ENCODE results near the gene SOCS1. TPM values are rescaled to one million over a fixed set of nuclear protein-coding genes. Genes with fewer than 3 reads are reported as not detected.

Gene SOCS1
- total RNA-seq, 2 experiments from 2014 or later, result 23.4 to 47.1 TPM

DNA sequence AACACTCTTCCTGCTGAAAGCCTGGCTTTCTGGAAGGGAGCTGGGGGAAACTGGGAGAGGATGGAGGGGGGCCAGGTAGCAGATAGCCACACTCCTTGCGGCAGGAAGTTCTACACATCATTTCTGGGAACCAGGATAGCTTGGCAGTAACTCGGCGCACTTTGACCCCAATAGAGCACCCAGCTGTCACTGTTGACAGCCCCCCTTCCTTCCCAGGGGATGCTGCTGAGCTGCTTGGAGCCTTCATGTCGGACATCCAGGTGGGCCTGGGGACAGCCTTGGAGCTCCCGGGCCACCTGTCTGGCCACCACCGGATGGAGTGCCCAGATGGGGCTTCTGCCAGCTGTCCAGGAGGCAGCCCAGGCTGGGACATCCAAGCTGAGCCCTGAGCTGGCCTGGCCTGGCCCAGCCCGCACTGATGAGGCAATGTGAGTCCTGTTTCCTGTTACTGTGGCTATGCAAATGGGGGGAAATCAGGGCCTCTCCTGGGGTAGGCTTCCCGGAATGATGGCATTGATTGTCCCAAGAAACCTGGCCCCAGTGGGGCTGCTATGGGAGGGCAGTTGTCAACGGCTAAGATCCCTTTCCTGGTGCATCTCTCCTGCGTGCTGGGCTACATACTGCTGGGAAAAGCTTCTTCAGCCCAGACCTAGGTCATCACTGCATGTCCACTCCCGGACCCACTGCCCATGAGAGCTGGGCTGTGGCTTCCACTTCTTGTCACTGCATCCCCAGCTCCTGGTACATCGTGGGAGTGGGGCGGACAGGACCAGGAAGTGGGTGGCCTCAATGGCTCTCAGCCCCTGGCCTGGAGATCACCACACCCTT lies 50.0 kb downstream of the SOCS1 start:
- Histone ChIP-seq H2AFZ (ENCODE audit: low read length) (no peak overlapping the region), H3K79me2 (ENCODE audit: insufficient read depth, low read depth, low read length) (no peaks in the 10 kb centered on the region), H3K4me1 (ENCODE audit: insufficient read depth, low read length, poor library complexity, severe bottlenecking) (peaks cover 12% of the 10 kb centered on the region), H3K9me2 (ENCODE audit: insufficient read depth, low read length) (no peaks in the 10 kb centered on the region), H3K4me3 (ENCODE audit: low read depth, low read length, poor library complexity, severe bottlenecking) (no peak overlapping the region), H3K9me3 (ENCODE audit: low read length) (peaks cover 10% of the 10 kb centered on the region), H3K36me3 (ENCODE audit: insufficient read depth, low read length) (no peaks in the 10 kb centered on the region), H4K20me1 (ENCODE audit: insufficient read depth, low read length) (no peaks in the 10 kb centered on the region), H3K4me2 (ENCODE audit: low read length) (no peak overlapping the region), H3K27ac (ENCODE audit: low read depth, low read length, poor library complexity, severe bottlenecking) (no peak overlapping the region)
- ChIA-PET CTCF (ENCODE audit: unreplicated experiment) (interaction anchor here (0.7 kb wide), 1 partner anchor 238 kb away, joined by 3 read pairs; no protein-coding TSS in a partner anchor), POLR2A (interaction anchor here (0.5 to 0.9 kb wide), 5 partner anchors 11 to 221 kb away, joined by 3 to 4 read pairs (median 3); no protein-coding TSS in a partner anchor)
- intact Hi-C loops (cut with micrococcal nuclease; ENCODE audit: unreplicated experiment), result no loop called here
- no peak for TF ChIP-seq EZH2phosphoT487 (IDR thresholded peaks at IDR 0.05; ENCODE audit: borderline replicate concordance, low read depth, low read length)
- TF ChIP-seq, protein P1, sequence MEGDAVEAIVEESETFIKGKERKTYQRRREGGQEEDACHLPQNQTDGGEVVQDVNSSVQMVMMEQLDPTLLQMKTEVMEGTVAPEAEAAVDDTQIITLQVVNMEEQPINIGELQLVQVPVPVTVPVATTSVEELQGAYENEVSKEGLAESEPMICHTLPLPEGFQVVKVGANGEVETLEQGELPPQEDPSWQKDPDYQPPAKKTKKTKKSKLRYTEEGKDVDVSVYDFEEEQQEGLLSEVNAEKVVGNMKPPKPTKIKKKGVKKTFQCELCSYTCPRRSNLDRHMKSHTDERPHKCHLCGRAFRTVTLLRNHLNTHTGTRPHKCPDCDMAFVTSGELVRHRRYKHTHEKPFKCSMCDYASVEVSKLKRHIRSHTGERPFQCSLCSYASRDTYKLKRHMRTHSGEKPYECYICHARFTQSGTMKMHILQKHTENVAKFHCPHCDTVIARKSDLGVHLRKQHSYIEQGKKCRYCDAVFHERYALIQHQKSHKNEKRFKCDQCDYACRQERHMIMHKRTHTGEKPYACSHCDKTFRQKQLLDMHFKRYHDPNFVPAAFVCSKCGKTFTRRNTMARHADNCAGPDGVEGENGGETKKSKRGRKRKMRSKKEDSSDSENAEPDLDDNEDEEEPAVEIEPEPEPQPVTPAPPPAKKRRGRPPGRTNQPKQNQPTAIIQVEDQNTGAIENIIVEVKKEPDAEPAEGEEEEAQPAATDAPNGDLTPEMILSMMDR (conservative IDR thresholded peaks at IDR 0.05; ENCODE audit: low read length), result no peak
- BruUV-seq (replicated peaks), result no TSS peak
- DNase-seq (ENCODE audit: low spot score), result no peak

DNA sequence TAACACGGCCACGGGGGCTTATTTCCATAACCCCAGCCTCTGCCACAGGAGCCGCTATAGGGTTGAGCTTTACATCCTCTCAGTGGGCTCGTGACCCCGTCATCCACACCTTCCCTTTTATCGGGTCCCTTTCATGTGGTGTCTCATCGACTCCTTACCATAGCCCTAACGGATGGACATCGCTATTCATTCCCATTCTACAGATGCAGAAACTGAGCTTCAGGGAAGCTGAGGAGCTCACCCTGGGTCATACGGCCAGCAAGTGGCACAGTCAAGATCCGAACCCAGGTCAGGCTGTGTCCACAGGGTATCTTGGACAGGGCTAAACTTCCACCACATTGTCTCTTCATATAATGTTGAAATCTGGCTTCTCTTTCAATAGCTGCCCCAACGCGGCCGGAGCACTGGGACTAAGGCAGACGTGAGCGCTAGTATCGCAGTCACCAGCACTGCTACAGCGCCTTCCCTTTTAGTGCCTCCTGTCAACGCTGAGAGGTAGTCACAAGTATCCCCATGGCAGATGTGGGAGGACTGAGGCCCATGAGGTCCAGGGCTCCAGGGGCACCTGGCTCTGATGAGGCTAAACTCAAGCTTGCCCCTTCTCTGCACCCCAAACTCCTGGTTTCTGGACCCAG lies 50.8 kb downstream of the SOCS1 start:
- ChIA-PET POLR2A (interaction anchor here (0.6 kb wide), 1 partner anchor 182 kb away, joined by 4 read pairs; no protein-coding TSS in a partner anchor), CTCF (ENCODE audit: unreplicated experiment) (interaction anchor here (0.6 to 0.7 kb wide), 2 partner anchors 50 to 237 kb away, joined by 3 to 5 read pairs; partner anchors contain the start of gene SOCS1)
- Histone ChIP-seq H3K36me3 (ENCODE audit: insufficient read depth, low read length) (no peaks in the 10 kb centered on the region), H3K9me2 (ENCODE audit: insufficient read depth, low read length) (no peaks in the 10 kb centered on the region), H4K20me1 (ENCODE audit: insufficient read depth, low read length) (no peaks in the 10 kb centered on the region), H3K4me3 (ENCODE audit: low read depth, low read length, poor library complexity, severe bottlenecking) (no peak overlapping the region), H3K27ac (ENCODE audit: low read depth, low read length, poor library complexity, severe bottlenecking) (no peak overlapping the region), H3K4me1 (ENCODE audit: insufficient read depth, low read length, poor library complexity, severe bottlenecking) (peaks cover 12% of the 10 kb centered on the region), H2AFZ (ENCODE audit: low read length) (no peak overlapping the region), H3K9me3 (ENCODE audit: low read length) (peaks cover 10% of the 10 kb centered on the region), H3K4me2 (ENCODE audit: low read length) (no peak overlapping the region), H3K79me2 (ENCODE audit: insufficient read depth, low read depth, low read length) (no peaks in the 10 kb centered on the region)
- TF ChIP-seq, protein P1 (conservative IDR thresholded peaks at IDR 0.05; ENCODE audit: low read length), result no peak
- TF ChIP-seq EZH2phosphoT487 (IDR thresholded peaks at IDR 0.05; ENCODE audit: borderline replicate concordance, low read depth, low read length), result no peak
- intact Hi-C loops (cut with micrococcal nuclease; ENCODE audit: unreplicated experiment), result no loop called here
- no peak for DNase-seq (ENCODE audit: low spot score)
- no TSS peak for BruUV-seq (replicated peaks)

Data from OCI-LY7 (cell line).